PC-3 (cell line): ENCODE results near the gene SUN1. TPM values are rescaled to one million over a fixed set of nuclear protein-coding genes. Genes with fewer than 3 reads are reported as not detected.

Source experiments
- ATAC-seq: fragments of 200-7000 bp; cut with Tn5 transposase; 2 replicates; pipeline ENCODE4 v1.9.1; 2020; ENCODE audit warnings: mild to moderate bottlenecking, moderate library complexity
- BruUV-seq: library from RNA; stranded (reverse); fragments of 400-500 nt; replicated peaks from 2 replicates; lab custom pipeline; 2021; lab: Mats Ljungman, UMichigan
- CTCF ChIA-PET: fragments of 300-600 bp; sonication (Branson Sonifier 250); formaldehyde crosslinking; loops from one replicate; lab custom pipeline; 2022; ENCODE audit warnings: antibody characterized with exemption; lab: Charles Lee
- POLR2A ChIA-PET: fragments of 300-600 bp; sonication (Branson Sonifier 250); formaldehyde crosslinking; loops from one replicate; lab custom pipeline; 2022; ENCODE audit warnings: antibody characterized with exemption; ENCODE audit not compliant: unreplicated experiment; lab: Charles Lee
- DNase-seq: peaks from one replicate; pipeline ENCODE4 v3.0.0-alpha.2; 2015
- H2AFZ ChIP-seq: fragments of 300-600 bp; sonication (generic); 2 replicates; pipeline ENCODE4 v1.6.0; 2016; ENCODE audit warnings: antibody characterized with exemption, low read length
- H3F3A ChIP-seq: fragments of 300-600 bp; sonication (generic); one replicate; pipeline ENCODE4 v1.6.0; 2017; ENCODE audit warnings: antibody characterized with exemption, low read length, control low read depth, mild to moderate bottlenecking; ENCODE audit not compliant: unreplicated experiment
- H3K27ac ChIP-seq: fragments of 300-600 bp; sonication (generic); 2 replicates; pipeline ENCODE4 v1.5.1; 2016; ENCODE audit warnings: mild to moderate bottlenecking, low read length
- H3K27me3 ChIP-seq: fragments of 300-600 bp; sonication (generic); 2 replicates; pipeline ENCODE4 v1.6.1; 2016; ENCODE audit warnings: low read length, mixed read lengths
- H3K36me3 ChIP-seq: fragments of 300-600 bp; sonication (generic); 2 replicates; pipeline ENCODE4 v1.6.1; 2016; ENCODE audit warnings: low read depth, mixed run types, low read length, mixed read lengths
- H3K4me1 ChIP-seq: fragments of 300-600 bp; sonication (generic); 2 replicates; pipeline ENCODE4 v1.5.1; 2016; ENCODE audit warnings: low read length; ENCODE audit not compliant: insufficient read depth
- H3K4me2 ChIP-seq: fragments of 300-600 bp; sonication (generic); 2 replicates; pipeline ENCODE4 v1.6.0; 2016; ENCODE audit warnings: low read length
- H3K4me3 ChIP-seq: fragments of 300-600 bp; sonication (generic); 2 replicates; pipeline ENCODE4 v1.5.1; 2016; ENCODE audit warnings: mild to moderate bottlenecking, low read length, mixed read lengths
- H3K79me2 ChIP-seq: fragments of 300-600 bp; sonication (generic); 2 replicates; pipeline ENCODE4 v1.6.1; 2017; ENCODE audit warnings: low read length, mixed read lengths
- H3K9ac ChIP-seq: fragments of 300-600 bp; sonication (generic); 2 replicates; pipeline ENCODE4 v1.6.0; 2016; ENCODE audit warnings: mild to moderate bottlenecking, low read length
- H3K9me2 ChIP-seq: fragments of 300-600 bp; sonication (generic); replicated peaks from 2 replicates; pipeline ENCODE4 v1.6.1; 2016; ENCODE audit warnings: mixed run types, low read length, mixed read lengths
- H3K9me3 ChIP-seq: fragments of 300-600 bp; sonication (generic); 2 replicates; pipeline ENCODE4 v1.6.1; 2016; ENCODE audit warnings: low read length, mixed read lengths
- H4K20me1 ChIP-seq: fragments of 300-600 bp; sonication (generic); 2 replicates; pipeline ENCODE4 v1.6.1; 2016; ENCODE audit warnings: low read length, mixed read lengths
- EZH2 ChIP-seq: fragments of 300-600 bp; sonication (generic); IDR thresholded peaks from one replicate; pipeline ENCODE4 v1.6.1; 2017; ENCODE audit warnings: antibody characterized with exemption, mild to moderate bottlenecking, low read length; ENCODE audit not compliant: unreplicated experiment
- EZH2phosphoT487 ChIP-seq: fragments of 300-600 bp; sonication (generic); IDR thresholded peaks from 2 replicates; pipeline ENCODE4 v1.6.1; 2018; ENCODE audit warnings: mild to moderate bottlenecking, antibody characterized with exemption, low read length, borderline replicate concordance
- intact Hi-C: fragments of 100-400 bp; cut with micrococcal nuclease; formaldehyde crosslinking; loops from 2 replicates; pipeline ENCODE4 v1.9.0; 2023
- total RNA-seq: library from RNA; depleted of rRNA; stranded (reverse); fragments of >200 nt; gene quantifications from 2 replicates; pipeline ENCODE4 v1.2.3, GENCODE V29; 2014
- TF ChIP-seq, protein P1 (sequence below): fragments of 300-600 bp; sonication (generic); conservative IDR thresholded peaks from 2 replicates; pipeline ENCODE4 v1.5.1; 2017; ENCODE audit warnings: antibody characterized with exemption, low read depth, mild to moderate bottlenecking, low read length

SUN1 gene
- total RNA-seq, 1 experiment from 2014 or later = 92.5 TPM

DNA sequence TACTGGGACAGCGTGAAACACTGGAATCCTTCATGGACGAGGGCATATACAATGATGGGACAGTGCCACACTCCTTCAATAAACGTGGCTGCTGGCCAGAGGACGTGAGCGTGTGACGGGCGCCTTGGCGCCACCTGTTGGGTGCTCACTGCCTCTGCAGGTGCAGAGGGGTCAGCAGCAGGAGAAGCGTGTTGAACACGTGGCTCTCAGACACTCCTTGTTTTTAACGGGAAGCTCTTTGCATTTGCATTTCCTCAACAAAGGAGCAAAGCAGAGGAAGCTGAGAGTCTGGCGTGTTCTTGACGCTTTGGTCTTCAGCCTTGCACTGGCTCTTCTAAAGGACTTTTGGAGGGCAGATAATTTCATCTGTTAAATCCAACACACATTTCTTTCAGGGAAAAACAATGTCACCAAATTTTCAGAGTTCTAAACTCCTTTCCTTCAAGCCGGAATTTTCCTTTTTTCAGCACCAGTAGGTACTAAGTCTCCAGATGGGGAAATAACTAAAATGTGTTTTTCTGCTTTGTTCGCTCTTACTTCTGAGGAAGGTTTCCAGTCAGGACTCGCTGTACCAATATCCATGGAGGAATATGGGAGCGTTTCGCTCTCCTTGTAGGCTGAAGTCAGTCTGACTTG is 41.2 kb downstream of the SUN1 start:
- DNase-seq (peak; percentile 90), ATAC-seq (peak; percentile 34)
- intact Hi-C loops = loop anchor here (1.0 to 10.0 kb wide), 6 partner anchors 37 to 551 kb away; partner anchors contain the start of gene SUN1
- Histone ChIP-seq H3K4me1 (peaks cover 15% of the 10 kb centered on the region), H3K27ac (peak overlapping the region; percentile 29), H3F3A (peaks cover 6% of the 10 kb centered on the region), H2AFZ (peak overlapping the region; percentile 56), H3K36me3 (peaks cover 8% of the 10 kb centered on the region; the same call in 1 of the 2 replicates), H3K9me3 (no peaks in the 10 kb centered on the region), H3K9me2 (no peaks in the 10 kb centered on the region), H3K4me2 (no peak overlapping the region), H3K9ac (peak overlapping the region; percentile 11; the same call in 1 of the 2 replicates), H3K79me2 (peaks cover 16% of the 10 kb centered on the region), H3K27me3 (no peaks in the 10 kb centered on the region), H3K4me3 (no peak overlapping the region), H4K20me1 (peaks cover 6% of the 10 kb centered on the region; the same call in 1 of the 2 replicates)
- POLR2A ChIA-PET = no interaction called here
- CTCF ChIA-PET = interaction anchor here (0.6 to 1.4 kb wide), 5 partner anchors 28 to 74 kb away, joined by 3 to 14 read pairs (median 5); partner anchors contain the start of gene SUN1
- TSS peak; percentile 34 for BruUV-seq
- TF ChIP-seq EZH2phosphoT487 = no peak
- TF ChIP-seq, protein P1, sequence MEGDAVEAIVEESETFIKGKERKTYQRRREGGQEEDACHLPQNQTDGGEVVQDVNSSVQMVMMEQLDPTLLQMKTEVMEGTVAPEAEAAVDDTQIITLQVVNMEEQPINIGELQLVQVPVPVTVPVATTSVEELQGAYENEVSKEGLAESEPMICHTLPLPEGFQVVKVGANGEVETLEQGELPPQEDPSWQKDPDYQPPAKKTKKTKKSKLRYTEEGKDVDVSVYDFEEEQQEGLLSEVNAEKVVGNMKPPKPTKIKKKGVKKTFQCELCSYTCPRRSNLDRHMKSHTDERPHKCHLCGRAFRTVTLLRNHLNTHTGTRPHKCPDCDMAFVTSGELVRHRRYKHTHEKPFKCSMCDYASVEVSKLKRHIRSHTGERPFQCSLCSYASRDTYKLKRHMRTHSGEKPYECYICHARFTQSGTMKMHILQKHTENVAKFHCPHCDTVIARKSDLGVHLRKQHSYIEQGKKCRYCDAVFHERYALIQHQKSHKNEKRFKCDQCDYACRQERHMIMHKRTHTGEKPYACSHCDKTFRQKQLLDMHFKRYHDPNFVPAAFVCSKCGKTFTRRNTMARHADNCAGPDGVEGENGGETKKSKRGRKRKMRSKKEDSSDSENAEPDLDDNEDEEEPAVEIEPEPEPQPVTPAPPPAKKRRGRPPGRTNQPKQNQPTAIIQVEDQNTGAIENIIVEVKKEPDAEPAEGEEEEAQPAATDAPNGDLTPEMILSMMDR = peak; percentile 95

DNA sequence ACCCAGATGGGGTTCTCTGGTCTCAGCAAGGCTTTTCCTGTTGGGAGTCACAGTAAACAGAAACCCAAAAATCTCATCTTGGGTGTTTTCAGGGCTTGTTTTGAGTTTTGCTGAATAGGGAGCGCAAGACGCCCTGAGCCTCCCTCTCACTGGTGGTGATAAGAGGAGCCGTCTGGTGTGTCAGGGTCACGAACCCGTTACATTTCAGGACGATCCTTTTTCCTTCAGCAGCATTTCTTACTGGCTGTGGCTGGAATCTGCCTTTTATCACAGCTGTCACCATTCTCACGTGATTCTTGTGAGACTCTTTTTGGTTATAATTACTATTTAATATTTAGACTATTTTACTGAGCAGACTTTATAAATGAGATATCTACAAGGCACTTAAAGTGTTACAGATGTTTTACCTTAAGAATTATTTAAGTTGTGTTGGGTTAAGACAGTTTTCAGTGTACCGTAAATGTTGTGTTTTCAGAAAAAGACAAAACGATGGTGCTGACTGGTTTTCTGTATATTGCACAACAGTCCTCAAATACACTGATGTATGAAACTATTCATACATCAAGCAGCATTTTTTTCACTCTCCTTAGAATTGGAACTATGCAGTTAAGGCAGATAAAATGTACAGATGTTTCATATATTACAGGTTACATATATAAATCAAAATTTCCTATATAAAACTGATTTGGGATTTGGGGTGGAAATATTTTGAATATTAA is 41.9 kb downstream of the SUN1 start:
- Histone ChIP-seq H3K9ac (peak overlapping the region; percentile 11; the same call in 1 of the 2 replicates), H4K20me1 (peaks cover 13% of the 10 kb centered on the region; the same call in 1 of the 2 replicates), H3K27me3 (no peaks in the 10 kb centered on the region), H3K9me3 (no peaks in the 10 kb centered on the region), H3K27ac (peak overlapping the region; percentile 29; the same call in 1 of the 2 replicates), H2AFZ (peak overlapping the region; percentile 56; the same call in 1 of the 2 replicates), H3K79me2 (peaks cover 23% of the 10 kb centered on the region), H3F3A (peaks cover 6% of the 10 kb centered on the region), H3K4me2 (no peak overlapping the region), H3K4me1 (peaks cover 22% of the 10 kb centered on the region), H3K9me2 (no peaks in the 10 kb centered on the region), H3K36me3 (peaks cover 8% of the 10 kb centered on the region; the same call in 1 of the 2 replicates), H3K4me3 (no peak overlapping the region)
- DNase-seq (no peak), ATAC-seq (no peak)
- TF ChIP-seq, protein P1 = no peak
- no peak for TF ChIP-seq EZH2
- no peak for TF ChIP-seq EZH2phosphoT487
- intact Hi-C loops = loop anchor here (5.0 to 10.0 kb wide), 2 partner anchors 349 to 552 kb away; no protein-coding TSS in a partner anchor
- ChIA-PET POLR2A (no interaction called here), CTCF (interaction anchor here (0.6 to 1.4 kb wide), 5 partner anchors 28 to 74 kb away, joined by 3 to 14 read pairs (median 5); partner anchors contain the start of gene SUN1)
- BruUV-seq = no TSS peak
